Epithelial cell of proximal tubule (primary cell): ENCODE measurements around the gene TMEM233. TPM values are rescaled to one million over a fixed set of nuclear protein-coding genes. Genes with fewer than 3 reads are reported as not detected.

ENCODE experiments used
- DNase-seq: peaks from one replicate; pipeline ENCODE4 v3.0.0-alpha.2; 2011; ENCODE audit warnings: low read depth
- H3K4me3 ChIP-seq: 2 replicates; pipeline ENCODE4 v1.5.1; 2011; ENCODE audit warnings: low read depth, mild to moderate bottlenecking, low read length
- CTCF ChIP-seq: conservative IDR thresholded peaks from 2 replicates; pipeline ENCODE4 v1.5.1; 2012; ENCODE audit warnings: low read depth, mild to moderate bottlenecking, low read length
- total RNA-seq: library from RNA; depleted of rRNA; stranded (reverse); fragments of >200 nt; gene quantifications from 2 replicates; pipeline ENCODE4 v1.2.3, GENCODE V29; 2015

Gene TMEM233
- total RNA-seq, 1 donor from 2014 or later = 0.17 TPM

GRCh38 chr12:119689935-119690500, 96.4 kb downstream of the TMEM233 start:
- no peak overlapping the region for H3K4me3 ChIP-seq
- TF ChIP-seq CTCF = no peak
- DNase-seq = no peak

- TF ChIP-seq CTCF = no peak
- DNase-seq = no peak
- no peak overlapping the region for H3K4me3 ChIP-seq
These were observed 97.7 kb downstream of the TMEM233 start for GRCh38 chr12:119691202-119691810.

GRCh38 chr12:119692410-119692809, 98.8 kb downstream of the TMEM233 start:
- TF ChIP-seq CTCF = no peak
- DNase-seq = no peak
- H3K4me3 ChIP-seq = no peak overlapping the region

Other genes with a start within 250 kb of the TMEM233 start
- 22.3 and 27.9 TPM in 2 replicates for gene PRKAB1, start 74.4 kb downstream of the TMEM233 start, total RNA-seq